Fibroblast of lung (primary cell): Measurements from ENCODE around the gene RTN4RL1.

Source experiments
- EZH2 ChIP-seq: IDR thresholded peaks from 2 replicates; pipeline ENCODE4 v1.5.1; 2012; ENCODE audit warnings: low read length, control low read depth, mild to moderate bottlenecking; ENCODE audit errors: missing control alignments
- TF ChIP-seq, protein P1 (sequence below), 2 donors: IDR thresholded peaks in 1 of 2; conservative IDR thresholded peaks in 1 of 2; 1 replicate in 1 of 2; 2 replicates in 1 of 2; pipeline ENCODE4 v1.5.1; 2011 to 2012; ENCODE audit warnings: low read length in 2 of 2, control low read depth in 1 of 2, inconsistent platforms in 1 of 2, low read depth in 1 of 2, mild to moderate bottlenecking in 1 of 2

DNA sequence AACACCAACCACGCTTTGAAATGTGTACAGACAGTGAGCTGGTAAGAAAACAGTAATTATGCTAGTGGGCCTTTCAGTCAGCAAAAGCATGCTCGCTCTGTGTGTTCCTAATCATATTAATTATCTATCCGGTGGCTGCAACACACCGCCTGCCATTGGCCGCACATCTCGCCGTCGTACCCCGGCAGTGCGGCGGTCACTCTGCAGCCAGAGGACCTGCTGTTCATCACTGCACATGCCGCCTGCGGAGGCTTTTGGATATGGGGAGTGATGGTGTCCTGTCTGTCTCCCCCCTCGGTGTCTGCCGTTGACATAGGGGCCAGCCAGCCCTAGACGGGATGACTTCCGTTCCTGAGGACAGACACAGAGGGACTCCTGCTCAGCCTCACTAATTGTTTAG lies 126.8 kb downstream of the RTN4RL1 start:
- TF ChIP-seq, protein P1, sequence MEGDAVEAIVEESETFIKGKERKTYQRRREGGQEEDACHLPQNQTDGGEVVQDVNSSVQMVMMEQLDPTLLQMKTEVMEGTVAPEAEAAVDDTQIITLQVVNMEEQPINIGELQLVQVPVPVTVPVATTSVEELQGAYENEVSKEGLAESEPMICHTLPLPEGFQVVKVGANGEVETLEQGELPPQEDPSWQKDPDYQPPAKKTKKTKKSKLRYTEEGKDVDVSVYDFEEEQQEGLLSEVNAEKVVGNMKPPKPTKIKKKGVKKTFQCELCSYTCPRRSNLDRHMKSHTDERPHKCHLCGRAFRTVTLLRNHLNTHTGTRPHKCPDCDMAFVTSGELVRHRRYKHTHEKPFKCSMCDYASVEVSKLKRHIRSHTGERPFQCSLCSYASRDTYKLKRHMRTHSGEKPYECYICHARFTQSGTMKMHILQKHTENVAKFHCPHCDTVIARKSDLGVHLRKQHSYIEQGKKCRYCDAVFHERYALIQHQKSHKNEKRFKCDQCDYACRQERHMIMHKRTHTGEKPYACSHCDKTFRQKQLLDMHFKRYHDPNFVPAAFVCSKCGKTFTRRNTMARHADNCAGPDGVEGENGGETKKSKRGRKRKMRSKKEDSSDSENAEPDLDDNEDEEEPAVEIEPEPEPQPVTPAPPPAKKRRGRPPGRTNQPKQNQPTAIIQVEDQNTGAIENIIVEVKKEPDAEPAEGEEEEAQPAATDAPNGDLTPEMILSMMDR (conservative IDR thresholded peaks at IDR 0.05 in 1 of 2, IDR thresholded peaks at IDR 0.05 in 1 of 2; ENCODE audit: low read depth in 1 of 2, low read length in 2 of 2), result no peak
- no peak for TF ChIP-seq EZH2
